ENCODE results near the gene NPAS3.

NPAS3 gene

DNA sequence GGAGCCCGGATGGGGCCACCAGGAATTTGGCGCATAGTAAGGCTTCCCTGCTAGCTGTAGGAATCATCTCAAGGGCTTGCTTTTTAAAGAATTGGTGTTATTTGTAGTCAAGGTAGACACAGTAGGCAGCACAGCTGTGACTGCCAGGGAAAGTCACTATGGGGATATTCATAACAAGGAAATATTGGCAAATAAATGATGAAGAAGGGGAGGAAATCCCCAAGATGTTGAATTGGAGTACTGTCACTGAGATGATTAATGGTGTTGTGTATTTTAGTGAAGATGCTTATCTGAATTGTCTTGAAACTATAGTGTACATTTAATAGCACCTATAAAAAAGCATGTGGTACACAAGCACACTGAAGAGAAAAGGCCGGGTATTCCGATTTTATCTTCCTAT lies 118.9 kb downstream of the NPAS3 start:
- H3K4me3 ChIP-seq (ENCODE audit: low read depth, low read length), result no peak overlapping the region
- TF ChIP-seq, protein P1, sequence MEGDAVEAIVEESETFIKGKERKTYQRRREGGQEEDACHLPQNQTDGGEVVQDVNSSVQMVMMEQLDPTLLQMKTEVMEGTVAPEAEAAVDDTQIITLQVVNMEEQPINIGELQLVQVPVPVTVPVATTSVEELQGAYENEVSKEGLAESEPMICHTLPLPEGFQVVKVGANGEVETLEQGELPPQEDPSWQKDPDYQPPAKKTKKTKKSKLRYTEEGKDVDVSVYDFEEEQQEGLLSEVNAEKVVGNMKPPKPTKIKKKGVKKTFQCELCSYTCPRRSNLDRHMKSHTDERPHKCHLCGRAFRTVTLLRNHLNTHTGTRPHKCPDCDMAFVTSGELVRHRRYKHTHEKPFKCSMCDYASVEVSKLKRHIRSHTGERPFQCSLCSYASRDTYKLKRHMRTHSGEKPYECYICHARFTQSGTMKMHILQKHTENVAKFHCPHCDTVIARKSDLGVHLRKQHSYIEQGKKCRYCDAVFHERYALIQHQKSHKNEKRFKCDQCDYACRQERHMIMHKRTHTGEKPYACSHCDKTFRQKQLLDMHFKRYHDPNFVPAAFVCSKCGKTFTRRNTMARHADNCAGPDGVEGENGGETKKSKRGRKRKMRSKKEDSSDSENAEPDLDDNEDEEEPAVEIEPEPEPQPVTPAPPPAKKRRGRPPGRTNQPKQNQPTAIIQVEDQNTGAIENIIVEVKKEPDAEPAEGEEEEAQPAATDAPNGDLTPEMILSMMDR (IDR thresholded peaks at IDR 0.05; ENCODE audit: borderline replicate concordance, insufficient read depth, low read depth, low read length), result no peak

DNA sequence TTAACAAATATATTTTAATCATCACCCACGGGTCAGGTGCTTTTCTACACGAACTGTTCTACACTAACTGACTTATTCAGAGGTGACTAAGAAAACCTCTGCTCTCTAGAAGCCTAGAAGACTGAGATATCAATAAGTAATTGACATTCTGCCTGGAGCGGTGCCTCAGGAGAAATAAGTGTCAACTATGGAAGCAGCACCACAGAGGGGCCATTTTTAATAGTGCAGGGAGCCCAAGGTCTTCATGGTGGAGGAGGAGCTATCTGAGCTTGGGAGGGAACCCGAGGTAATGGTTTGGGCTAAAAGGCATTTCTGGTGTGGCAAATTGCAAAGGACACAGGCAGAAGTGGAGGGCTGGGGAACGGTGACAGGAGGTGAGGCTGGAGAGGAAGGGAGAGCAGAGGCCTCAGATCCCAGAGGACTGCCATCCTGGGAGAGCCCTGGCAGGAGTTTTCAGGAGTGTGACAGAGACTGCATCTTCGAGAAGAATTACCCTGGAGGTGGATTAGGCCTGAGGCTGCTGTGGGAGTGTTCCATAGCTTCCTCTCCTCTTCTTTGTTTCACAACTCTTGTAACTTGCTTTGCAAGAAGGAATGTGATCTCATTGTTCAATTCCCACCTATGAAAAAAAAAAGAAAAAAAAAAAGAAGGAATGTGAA lies 123.1 kb downstream of the NPAS3 start:
- no peak overlapping the region for H3K4me3 ChIP-seq (ENCODE audit: low read depth, low read length)
- TF ChIP-seq, protein P1 (IDR thresholded peaks at IDR 0.05; ENCODE audit: borderline replicate concordance, insufficient read depth, low read depth, low read length), result no peak

DNA sequence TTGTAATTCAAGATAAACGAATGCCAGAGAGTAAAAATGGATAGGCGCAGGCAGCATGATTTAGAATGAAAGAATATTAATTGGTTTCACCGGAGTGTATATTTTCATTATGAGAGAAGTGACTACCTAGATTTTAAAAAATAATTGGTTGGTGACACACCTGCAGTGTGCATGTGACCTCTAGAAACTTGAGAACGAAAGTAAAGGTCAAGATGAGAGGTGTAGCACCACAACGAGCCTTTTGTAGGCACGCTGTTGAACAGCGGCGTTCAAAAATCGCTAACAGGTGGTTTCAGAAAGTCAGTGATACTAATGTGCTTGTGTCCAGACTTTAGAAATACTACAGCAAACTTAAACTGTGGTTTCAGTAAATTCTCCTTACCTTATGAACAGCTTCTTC lies 123.8 kb downstream of the NPAS3 start:
- TF ChIP-seq, protein P1 (IDR thresholded peaks at IDR 0.05; ENCODE audit: borderline replicate concordance, insufficient read depth, low read depth, low read length), result no peak
- no peak overlapping the region for H3K4me3 ChIP-seq (ENCODE audit: low read depth, low read length)

DNA sequence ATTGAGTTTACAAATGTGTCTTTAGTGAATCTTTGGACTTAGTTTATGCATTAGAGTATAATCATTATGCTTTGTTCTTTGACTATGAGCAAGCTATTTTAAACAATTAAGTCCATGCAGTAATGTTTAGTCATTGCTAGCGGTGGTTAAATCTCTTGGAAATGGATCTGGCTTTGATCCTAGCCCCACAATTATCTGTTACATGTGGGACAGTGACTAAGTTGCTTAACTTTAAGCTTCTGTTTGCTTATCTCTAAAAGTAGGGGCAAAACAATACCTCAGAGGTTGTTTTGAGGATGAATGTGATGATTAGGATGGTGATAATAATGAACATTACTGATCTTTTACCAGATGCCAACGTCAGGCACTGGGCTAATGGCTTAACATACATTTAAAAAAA lies 124.2 kb downstream of the NPAS3 start:
- no peak overlapping the region for H3K4me3 ChIP-seq (ENCODE audit: low read depth, low read length)
- TF ChIP-seq, protein P1 (IDR thresholded peaks at IDR 0.05; ENCODE audit: borderline replicate concordance, insufficient read depth, low read depth, low read length), result no peak

DNA sequence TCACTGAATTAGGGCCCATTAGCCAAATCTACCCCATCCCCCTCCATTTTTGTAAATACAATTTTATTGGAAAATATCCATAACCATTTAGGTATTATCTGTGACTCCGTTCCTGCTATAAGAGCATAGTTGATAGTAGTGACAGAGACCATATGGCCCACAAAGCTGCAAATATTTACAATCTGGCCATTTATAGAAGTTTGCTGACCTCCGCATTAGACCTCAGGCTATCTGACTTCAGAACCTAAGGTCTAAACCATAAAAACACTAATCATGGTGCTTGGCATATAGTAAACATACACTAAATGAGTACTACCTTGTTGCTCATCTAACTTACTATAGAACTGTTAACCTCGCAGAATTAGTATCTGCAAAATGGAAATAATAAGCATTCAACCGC lies 124.8 kb downstream of the NPAS3 start:
- TF ChIP-seq, protein P1 (IDR thresholded peaks at IDR 0.05; ENCODE audit: borderline replicate concordance, insufficient read depth, low read depth, low read length), result no peak

DNA sequence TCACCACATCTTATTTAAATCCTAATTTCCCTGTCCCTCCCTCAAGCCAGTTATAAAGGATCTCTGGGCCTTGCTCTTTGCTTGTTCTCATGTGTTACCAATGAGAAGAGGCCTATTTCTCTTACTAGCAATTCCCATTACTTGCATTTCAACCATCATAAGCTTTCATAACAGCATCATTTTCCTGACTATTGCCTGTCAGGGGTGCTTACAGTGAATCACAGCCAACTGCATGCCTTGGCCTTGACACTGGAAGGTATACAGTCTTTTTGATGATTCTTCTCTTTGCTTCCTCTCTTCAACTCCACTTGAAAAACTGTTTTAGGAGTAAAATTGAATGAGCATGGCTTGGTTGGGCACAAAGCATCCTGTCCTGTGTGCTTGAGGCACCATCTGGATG lies 127.0 kb downstream of the NPAS3 start:
- TF ChIP-seq, protein P1 (IDR thresholded peaks at IDR 0.05; ENCODE audit: borderline replicate concordance, insufficient read depth, low read depth, low read length), result no peak
- H3K4me3 ChIP-seq (ENCODE audit: low read depth, low read length), result no peak overlapping the region

More for the DNA sequence above, 124.8 kb downstream of the NPAS3 start:
- H3K4me3 ChIP-seq (ENCODE audit: low read depth, low read length), result no peak overlapping the region

DNA sequence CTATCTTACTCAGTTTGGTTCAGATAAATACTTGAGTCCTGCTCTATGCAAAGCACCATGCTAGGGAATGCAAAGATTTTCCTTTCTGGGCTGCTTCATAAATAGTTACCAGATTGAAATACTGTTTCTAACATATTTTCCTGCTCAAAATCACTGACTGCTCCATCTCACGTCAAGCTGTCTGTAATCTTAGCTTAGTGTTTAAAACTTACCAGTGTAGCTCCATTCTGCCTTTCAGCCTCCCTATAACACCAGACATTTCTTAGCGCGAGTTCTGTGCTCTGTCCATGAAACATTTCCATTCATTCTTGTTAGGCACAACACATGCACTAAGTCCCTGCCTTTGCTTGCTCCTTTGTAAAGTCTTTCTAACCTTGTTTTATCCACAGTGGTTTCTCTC lies 129.4 kb downstream of the NPAS3 start:
- TF ChIP-seq, protein P1 (IDR thresholded peaks at IDR 0.05; ENCODE audit: borderline replicate concordance, insufficient read depth, low read depth, low read length), result no peak

More for the DNA sequence above, 129.4 kb downstream of the NPAS3 start:
- no peak overlapping the region for H3K4me3 ChIP-seq (ENCODE audit: low read depth, low read length)

Data from GM12875 (cell line).